HG03139 (cell line): ENCODE results near the gene CASP5.

Experiments used
- ATAC-seq: cut with Tn5 transposase; IDR thresholded peaks from one replicate; pipeline ENCODE4 v1.9.1; 2021; ENCODE audit not compliant: unreplicated experiment

Gene CASP5

GRCh38 chr11:104968355-104968855, 54.6 kb downstream of the CASP5 start, which contains the start of gene CASP4:
Gene CASP4, minus strand, starts transcription at chr11:104968574. Its CDS starts 49 bp downstream, at chr11:104968525.
- ATAC-seq: peak; percentile 83

- ATAC-seq: peak; percentile 5
Observed at GRCh38 chr11:104967534-104968354, 55.2 kb downstream of the CASP5 start.

GRCh38 chr11:104965735-104966134, 57.2 kb downstream of the CASP5 start:
- no peak for ATAC-seq

- no peak for ATAC-seq
Observed at GRCh38 chr11:104964247-104964646, 58.7 kb downstream of the CASP5 start.

- ATAC-seq: no peak
Observed at GRCh38 chr11:104962852-104963251, 60.1 kb downstream of the CASP5 start.

- ATAC-seq: no peak
Observed at GRCh38 chr11:104957280-104957679, 65.7 kb downstream of the CASP5 start.

GRCh38 chr11:104956528-104956927, 66.4 kb downstream of the CASP5 start:
- ATAC-seq: no peak

GRCh38 chr11:104946907-104947306, 76.1 kb downstream of the CASP5 start:
- ATAC-seq: peak; percentile 94
